Forelimb muscle (tissue), 1 donor: Measurements from ENCODE around the gene GPATCH4. TPM values are rescaled to one million over a fixed set of nuclear protein-coding genes. Genes with fewer than 3 reads are reported as not detected.
"Not testable (repeated sequence)": the region's sequence is repeated elsewhere in the genome, so short reads cannot be mapped to it uniquely, and the experiment has no call there.

Experiments
- DNase-seq: peaks from one replicate; pipeline ENCODE4 v3.0.0-alpha.2; 2013; ENCODE audit warnings: low read depth
- polyA plus RNA-seq: library from polyadenylated mRNA; unstranded; fragments of 120-200 nt; gene quantifications from one replicate; pipeline ENCODE4 v1.2.1, GENCODE V29; 2013; ENCODE audit not compliant: insufficient read length

Gene GPATCH4
- polyA plus RNA-seq, 1 donor = 30.5 TPM

DNA sequence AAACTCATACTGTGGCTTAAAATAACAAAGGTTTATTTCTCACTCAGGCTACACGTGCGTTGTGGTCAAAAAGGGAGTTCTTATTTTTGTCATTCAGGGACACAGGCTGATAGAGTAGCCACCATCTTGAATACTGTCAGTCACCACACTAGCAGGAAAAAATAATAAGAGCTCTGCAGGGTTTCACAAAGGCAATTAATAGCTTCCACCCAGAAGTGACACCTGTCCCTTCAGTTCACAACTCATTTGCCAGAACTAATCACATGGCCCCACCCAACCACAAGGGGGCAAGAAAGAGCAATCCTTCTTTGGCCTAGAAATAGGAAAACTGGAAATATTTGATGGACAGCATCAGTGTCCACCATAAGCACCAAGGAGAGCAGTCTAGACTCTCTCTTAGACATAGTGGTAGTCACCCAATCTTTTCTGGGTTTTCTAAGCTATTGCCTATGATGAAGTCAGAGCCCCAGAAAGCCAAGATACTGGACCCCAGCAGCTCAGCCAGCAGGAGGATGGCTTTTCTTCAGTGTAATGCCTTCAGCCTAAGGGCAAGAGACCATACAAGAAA is 26.1 kb upstream of the GPATCH4 start:
- no peak for DNase-seq

DNA sequence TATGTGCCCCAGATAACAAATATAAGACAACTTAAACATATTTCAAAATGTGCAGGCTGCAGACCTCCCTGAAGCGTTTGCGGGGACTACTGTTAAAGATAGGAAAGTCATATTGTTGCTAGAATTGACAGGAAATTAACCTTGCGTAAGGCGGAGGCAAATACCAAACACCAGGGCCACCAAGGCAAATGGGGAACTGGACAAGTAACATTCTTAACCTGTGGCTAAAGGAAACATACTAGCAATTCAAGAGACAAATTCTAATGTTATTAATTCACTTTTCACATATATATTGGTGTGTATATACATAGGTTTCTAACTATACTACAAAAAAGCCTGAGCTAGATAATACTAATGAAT is 24.8 kb upstream of the GPATCH4 start:
- DNase-seq = no peak

DNA sequence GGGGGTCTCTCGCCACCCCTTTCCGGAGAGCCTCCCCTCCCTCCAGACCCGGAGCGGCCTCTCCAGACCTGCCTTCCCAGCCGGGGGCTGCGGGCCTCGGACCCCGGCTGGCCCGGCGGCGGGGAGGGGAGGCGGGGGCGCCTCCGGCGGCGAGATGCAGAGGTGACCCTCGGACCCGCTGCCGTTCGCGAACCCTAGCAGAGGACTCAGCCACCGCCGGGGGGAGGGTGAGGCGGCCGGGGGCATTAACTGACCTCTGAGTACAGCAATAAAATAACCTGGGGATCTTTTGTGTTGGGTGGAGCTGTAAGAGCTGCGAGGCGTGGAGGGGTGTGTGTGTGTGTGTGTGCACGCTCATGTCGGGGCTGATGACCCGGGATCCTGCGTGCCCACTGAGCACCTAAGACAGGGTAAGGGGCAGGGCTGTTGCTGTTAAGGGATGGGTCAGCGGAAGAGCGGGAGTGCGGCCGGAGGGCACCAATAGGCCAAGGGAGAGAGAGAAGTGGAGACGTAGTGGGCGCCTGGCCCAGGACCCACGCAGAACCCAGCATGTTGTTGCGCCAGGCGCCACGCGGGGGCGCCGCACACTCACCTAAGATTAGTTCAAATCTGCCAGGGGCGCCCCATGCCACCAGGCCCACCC is 24.3 kb upstream of the GPATCH4 start:
- no peak for DNase-seq

DNA sequence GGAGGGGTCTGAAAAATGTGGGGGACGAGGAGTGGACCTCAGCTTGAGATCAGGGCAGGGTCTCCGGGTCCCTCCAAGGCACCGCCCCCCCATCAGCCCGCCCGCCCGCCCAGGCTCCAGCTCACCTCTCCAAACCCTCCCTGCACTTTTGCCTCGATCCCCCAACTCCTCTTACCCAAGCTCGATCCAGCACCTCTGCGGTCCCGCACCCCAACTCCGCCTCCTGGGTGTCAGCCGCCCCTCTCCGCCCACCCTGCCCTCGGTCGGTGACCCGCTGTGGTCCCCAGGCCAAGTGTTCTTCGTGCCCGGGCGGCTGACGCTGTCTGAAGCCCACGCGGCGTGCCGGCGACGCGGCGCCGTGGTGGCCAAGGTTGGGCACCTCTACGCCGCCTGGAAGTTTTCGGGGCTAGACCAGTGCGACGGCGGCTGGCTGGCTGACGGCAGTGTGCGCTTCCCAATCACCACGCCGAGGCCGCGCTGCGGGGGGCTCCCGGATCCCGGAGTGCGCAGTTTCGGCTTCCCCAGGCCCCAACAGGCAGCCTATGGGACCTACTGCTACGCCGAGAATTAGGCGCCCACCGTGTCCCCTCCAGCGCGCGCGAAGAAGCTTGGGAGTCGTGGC is 23.6 kb upstream of the GPATCH4 start:
- no peak for DNase-seq

DNA sequence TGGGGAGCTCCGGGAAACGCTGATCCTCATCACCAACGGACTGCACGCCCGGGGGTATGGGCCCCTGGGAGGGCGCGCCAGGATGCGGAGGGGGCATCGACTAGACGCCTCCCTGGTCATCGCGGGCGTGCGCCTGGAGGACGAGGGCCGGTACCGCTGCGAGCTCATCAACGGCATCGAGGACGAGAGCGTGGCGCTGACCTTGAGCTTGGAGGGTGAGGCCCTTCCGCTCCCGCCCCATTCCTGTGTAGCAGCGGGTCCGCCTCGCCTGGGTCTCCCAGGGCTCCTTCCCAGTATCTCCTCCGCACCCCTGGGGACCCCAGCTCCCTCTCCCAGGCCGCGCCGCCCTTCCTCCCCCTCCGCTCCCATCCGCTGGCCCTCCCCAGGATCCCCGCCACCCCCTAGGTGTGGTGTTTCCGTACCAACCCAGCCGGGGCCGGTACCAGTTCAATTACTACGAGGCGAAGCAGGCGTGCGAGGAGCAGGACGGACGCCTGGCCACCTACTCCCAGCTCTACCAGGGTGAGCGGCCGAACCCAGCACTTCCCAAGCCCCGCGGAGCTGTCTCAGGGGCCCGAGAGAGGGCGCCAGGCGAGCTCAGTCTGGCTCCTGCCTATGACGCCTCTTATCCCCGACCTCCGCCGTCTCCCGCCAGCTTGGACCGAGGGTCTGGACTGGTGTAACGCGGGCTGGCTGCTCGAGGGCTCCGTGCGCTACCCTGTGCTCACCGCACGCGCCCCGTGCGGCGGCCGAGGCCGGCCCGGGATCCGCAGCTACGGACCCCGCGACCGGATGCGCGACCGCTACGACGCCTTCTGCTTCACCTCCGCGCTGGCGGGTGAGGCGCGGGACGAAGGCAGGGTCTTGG is 22.9 kb upstream of the GPATCH4 start:
- no peak for DNase-seq

DNA sequence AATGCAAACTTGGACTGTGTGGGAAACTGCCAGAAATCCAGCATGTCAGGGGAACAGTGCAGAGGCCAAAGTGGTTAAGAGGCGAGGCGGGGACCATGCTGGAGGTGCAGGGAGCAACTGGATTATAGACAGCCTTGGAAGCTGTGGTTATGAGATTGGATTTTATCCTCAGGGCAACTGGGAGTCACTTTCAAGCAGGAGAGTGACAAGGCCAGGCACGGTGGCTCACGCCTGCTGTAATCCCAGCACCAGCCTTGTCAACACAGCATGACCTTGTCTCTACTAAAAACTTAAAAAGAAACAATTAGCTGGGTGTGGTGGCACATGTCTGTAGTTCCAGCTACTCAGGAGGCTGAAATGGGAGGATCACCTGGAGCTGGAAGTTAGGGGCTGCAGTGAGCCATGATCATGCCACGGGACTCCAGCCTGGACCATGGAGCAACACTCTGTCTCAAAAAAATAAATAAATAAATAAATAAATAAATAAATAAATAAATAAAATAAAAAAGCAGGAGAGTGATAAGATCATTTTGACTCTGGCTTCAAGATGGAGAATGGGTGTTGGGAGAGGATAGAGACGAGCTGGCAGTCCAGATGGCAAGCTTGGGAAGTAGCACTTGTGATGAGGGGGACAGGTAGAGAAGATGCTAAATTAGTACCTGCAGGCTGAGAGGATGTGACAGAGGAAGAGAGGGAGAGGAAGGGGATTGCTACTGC is 21.5 kb upstream of the GPATCH4 start:
- DNase-seq = no peak

DNA sequence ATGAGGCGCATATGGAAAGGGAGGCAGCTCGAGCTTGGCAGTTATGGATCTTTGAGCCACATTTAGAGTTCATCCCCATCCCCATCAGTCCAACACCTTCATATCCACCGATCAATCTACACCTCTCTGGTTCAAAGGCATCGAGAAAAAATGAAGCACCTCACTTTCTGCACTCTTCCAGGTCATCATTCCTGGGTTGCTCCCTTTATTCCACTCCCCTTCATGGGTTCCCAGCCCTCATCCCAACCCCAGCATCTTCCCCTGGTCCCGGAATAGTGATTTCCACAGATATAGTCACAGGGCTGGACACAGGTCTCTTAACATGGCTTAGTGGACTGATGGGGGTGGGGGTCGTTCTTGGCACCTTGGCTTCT is 18.3 kb upstream of the GPATCH4 start:
- DNase-seq = no peak

DNA sequence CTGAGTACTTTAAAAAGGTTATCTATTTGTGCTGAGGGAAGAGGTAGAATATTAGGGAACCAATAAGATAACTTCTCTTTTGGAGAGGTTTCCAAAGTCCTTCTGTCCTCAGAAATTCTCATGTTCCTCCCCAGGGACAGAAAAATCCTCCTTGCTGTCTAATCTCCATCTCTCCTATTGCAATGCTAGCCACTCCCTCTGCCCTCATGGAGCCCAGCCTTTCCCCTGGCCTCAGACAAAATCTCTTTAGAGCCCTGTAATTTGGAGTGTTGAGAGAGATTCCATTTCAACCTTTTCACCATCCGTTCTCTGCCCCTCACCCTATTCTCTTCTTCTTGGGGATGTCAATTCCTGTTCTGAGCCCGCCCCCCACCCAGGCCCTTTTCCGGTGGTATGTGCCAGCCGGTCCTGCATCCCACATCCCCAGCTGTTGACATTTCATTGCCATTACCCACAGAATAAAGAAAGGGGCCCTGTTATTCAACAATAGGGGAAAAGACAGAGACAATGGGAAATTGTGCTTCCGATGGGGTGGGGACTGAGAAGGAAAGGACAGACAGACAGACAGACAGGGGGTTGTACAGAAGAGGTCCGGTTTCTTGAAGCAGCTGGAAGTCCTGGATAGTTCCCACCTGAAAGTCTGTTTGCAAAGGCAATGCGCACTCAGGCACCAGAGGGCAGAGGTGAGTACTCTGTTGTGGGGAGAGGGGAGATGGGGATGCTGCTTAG is 17.7 kb upstream of the GPATCH4 start, which contains the start of gene HAPLN2:
Gene HAPLN2 (plus strand): TSS at position 563 of the 729 bp plus-strand sequence. CDS start 4,076 bp downstream, outside the sequence.
- no peak for DNase-seq

DNA sequence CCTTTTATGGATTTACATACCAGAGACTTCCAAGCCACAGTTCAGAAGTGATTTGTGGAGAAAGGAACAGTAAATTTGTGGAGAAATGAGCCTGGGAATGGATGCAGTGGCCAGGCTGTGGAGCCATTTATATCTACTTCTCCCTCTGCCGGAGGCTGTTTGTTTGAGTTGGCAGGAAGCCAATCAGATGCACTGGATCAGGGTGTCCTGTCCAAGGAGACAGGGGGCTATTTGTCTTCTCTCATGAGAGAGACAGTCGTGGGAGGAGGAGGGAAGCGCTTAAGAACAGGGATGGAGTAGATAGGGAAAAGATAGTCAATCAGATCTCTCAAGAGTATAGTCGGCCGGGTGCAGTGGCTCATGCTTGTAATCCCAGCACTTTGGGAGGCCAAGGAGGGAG is 15.2 kb upstream of the GPATCH4 start:
- no peak for DNase-seq

DNA sequence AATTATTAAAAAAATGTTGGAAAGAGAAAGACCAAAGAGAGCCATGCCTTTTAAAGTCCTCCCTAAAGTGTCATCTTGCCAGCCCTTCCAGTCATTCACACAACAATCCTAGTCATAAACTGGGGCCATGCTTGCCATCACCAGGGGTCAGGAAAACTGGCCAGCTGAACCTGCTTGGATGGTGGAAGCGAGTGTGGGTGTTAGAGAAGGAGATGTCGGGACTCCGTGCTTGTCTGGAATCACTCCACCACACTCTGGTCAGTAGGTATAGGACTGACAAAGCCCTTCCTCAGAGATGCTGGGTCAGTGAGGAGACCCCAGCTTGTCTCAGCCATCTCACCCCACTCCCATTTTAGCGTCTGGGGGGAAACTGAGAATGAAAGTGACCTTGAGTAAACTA is 14.7 kb upstream of the GPATCH4 start:
- DNase-seq = no peak

DNA sequence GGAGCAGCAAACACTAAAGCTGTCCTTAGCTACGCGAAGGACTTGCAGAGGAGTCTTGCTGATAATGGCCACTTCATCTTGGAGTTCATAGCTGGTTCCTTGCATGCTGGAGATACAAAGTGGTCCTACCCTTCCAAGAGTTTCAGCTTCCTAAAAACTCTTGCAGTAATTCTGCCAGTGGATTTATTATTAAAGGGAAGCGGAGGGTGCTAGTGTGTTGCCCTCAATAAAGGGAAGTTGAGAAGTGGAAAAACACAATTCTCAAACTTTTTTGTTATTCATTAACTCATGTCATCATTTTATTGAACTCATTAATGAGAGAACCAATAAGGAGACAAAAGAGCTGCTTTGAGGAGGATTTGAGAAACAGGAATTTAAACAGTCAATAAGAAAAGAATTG is 11.4 kb upstream of the GPATCH4 start:
- DNase-seq = no peak

DNA sequence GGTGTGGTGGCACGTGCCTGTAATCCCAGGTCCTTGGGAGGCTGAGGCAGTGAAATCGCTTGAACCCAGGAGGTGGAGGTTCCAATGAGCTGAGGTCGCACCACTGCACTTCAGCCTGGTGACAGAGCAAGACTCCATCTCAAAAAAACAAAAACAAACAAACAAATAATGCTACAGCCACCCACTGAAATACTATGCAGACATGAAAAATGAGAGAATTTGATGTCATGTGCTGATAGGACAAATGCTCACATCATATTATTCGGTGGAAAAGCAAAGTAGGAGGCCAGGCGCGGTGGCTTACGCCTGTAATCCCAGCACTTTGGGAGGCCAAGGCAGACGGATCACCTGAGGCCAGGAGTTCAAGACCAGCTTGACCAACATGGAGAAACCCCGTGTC is 8.8 kb upstream of the GPATCH4 start:
- not testable (repeated sequence) for DNase-seq

DNA sequence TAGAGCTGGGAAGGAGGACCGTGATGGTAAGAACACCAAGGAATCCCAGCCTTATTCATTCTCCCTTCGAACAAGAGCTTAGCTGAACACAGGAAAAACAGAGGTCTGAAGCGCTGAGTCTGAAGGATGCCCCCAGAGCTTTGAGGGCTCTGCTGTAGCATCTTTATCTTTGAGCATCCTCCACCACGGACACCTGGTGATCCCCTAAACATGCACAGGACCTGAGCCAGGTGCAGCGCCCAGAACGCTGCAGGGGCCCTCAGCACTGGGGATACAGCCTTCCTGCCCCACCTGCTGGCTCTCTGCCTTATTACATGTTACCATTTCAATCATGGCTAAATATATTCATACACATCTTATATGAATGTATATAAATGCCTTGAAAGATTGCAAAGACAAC is 7.7 kb upstream of the GPATCH4 start:
- DNase-seq = no peak

DNA sequence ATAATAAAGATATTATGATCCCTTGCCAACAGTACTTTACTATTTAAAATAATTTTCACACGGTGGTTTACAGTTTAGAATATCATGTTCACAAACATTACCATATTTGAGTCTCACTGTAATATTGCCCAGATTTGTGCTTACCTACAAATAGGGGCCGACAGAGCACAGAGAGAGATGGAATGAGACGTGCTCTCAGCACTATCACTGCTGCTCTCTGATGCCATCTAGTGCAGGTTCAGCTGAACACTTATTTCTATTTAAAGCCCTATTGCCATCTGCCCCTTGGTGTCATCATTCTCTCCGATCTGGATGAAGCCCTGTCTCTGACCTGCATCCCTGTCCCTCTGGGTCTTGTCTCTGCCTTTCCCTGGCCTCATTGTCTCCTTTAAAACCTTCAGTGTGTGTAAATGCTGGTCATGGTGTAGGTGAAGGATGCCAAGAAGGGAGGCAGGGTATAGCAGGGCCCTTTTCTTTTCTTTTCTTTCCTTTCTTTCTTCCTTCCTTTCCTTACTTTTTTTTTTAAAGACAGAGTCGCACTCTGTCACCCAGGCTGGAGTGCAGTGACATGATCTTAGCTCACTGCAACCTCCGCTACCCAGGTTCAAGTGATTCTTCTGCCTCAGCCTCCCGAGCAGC is 6.9 kb upstream of the GPATCH4 start:
- peak; percentile 45 for DNase-seq

DNA sequence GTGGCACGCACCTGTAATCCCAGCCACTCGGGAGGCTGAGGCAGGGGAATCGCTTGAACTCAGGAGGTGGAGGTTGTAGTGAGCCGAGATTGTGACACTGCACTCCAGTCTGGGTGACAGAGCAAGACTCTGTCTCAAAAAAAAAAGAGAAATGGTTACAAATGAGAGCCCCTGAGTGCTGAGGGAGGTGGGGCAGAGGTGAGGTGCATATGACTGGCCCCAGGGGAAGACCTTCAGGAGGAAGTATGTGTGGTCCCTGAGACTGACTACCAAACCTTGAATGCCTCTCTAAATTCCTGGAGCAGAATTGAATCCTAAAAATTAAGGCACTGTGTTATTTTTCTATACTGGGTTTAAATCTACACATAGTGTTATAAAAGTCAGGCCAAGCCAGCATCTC is 6.1 kb upstream of the GPATCH4 start:
- DNase-seq = not testable (repeated sequence)

DNA sequence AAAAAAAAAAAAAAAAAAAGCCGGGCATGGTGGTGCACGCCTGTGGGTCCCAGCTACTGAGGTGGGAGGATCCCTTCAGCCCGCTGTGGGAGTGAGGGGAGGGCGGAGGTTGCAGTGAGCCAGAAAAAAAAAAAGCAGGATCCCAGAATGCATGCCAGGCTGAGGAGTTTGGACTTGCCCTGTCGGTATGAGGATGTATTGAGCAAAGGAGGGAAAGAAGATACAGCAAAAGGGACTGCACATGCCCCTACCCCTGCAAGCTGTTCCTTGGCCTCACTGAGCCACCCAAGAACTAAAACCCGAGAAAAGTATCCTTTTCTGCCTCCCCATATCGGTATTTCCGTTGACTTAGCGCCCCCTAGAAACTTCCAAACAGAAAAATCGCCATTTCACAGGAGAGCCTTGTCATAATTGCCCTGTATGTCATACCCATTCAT is 1.3 kb upstream of the GPATCH4 start:
- no peak for DNase-seq

DNA sequence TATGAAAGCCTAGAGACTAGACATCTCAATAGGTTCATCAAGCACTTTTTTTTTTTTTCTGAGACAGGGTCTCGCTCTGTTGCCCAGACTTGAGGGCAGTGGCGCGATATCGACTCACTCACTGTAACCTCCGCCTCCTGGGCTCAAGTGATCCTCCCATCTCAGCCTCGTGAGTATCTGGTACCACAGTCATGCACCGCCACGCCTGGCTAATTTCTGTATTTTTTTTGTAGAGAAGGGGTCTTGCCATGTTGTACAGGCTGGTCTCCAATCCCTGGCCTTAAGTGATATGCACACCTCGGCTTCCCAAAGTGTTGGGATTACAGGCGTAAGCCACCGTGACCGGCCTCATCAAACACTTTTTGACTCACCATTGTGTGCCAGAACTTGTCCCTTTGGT is 613 bp upstream of the GPATCH4 start:
- no peak for DNase-seq

DNA sequence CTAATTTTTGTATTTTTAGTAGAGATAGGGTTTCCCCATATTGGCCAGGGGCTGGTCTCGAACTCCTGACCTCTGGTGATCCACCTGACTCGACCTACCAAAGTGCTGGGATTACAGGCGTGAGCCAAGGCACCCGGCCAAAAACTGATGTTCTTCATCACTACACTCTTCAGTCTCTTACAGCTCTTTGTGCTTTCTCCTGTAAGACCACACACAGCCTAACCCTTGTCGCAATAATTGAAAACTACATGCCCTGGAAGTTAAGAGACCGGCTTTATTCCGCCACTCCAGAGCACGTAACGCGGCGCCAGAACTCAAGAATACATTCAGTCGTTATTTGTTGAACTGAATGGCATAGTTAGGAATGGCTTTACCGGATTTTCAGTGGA is 552 bp downstream of the GPATCH4 start:
- DNase-seq = no peak

DNA sequence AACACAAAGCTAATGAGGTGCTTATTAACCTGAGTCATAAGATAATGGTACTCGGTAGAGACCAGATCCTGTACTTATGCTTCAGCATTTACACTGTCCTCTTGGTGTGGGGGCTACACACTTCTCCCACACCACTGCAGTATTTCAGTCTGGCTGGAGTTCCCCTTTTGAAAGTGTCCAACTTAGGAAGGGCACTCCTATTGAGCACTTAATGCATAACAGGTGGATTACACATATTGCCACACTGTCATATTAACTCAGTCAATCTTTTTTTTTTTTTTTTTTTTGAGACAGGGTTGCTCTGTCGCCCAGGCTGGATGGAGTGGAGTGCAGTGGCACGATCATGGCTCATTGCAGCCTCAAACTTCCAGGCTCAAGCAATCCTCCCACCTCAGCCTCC is 1.5 kb downstream of the GPATCH4 start:
- no peak for DNase-seq

DNA sequence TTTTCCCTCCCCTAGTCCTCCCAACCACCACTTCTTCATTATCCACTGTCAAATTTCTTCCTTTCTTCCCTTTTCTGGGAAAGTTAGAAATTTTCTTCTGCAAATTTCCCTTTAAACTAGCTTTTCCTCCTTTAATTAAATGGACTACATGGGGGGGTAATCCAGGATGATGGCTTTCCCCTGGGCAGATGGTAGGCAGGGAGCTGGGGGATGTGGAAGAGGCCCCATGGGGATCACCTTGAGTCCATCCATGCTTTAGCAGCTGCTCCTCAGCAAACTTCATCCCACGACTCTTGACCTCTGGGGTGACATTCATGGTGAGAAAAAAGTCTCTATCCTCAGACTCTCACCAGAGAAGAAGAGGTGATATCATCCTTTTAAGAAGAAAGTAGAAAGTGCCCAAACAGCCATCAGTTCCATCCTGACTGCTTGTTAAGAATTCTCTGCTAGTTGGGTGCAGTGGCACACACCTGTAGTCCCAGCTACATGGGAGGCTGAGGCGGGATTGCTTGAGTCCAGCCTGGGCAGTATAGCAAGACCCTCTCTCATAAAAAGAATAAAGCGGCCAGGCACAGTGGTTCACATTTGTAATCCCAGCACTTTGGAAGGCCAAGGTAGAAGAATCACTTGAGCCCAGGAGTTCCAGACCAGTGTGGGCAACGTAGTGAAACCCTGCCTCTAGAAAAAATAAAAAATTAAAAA is 2.4 kb downstream of the GPATCH4 start:
- DNase-seq = no peak
